Stimulated activated naive CD4-positive, alpha-beta T cell treated with Interleukin-2 at 50 U/mL for 16 hours (primary cell): ENCODE data around the gene PALLD.

Experiments
- DNase-seq: peaks from one replicate; lab custom pipeline; 2025; lab: John Stamatoyannopoulos, UW

PALLD gene

GRCh38 chr4:168877511-168878491, 380.9 kb downstream of the PALLD start:
- no peak for DNase-seq

GRCh38 chr4:168878623-168879022, 381.8 kb downstream of the PALLD start:
- DNase-seq: no peak

- DNase-seq: no peak
Measured at GRCh38 chr4:168879188-168879587, 382.3 kb downstream of the PALLD start.

GRCh38 chr4:168880072-168880675, 383.3 kb downstream of the PALLD start:
- DNase-seq: no peak

GRCh38 chr4:168880811-168881595, 384.2 kb downstream of the PALLD start:
- DNase-seq: no peak

- no peak for DNase-seq
Measured at GRCh38 chr4:168881781-168882420, 385.0 kb downstream of the PALLD start.

- no peak for DNase-seq
Measured at GRCh38 chr4:168882650-168883233, 385.9 kb downstream of the PALLD start.

- no peak for DNase-seq
Measured at GRCh38 chr4:168883513-168883912, 386.7 kb downstream of the PALLD start.

- DNase-seq: no peak
Measured at GRCh38 chr4:168884251-168885124, 387.6 kb downstream of the PALLD start.

GRCh38 chr4:168885400-168885799, 388.5 kb downstream of the PALLD start:
- no peak for DNase-seq

GRCh38 chr4:168886351-168886750, 389.5 kb downstream of the PALLD start:
- no peak for DNase-seq

GRCh38 chr4:168887809-168888208, 391.0 kb downstream of the PALLD start:
- DNase-seq: no peak

- no peak for DNase-seq
Measured at GRCh38 chr4:168888715-168889215, 391.9 kb downstream of the PALLD start.

- no peak for DNase-seq
Measured at GRCh38 chr4:168891086-168891485, 394.2 kb downstream of the PALLD start.

GRCh38 chr4:168891688-168892087, 394.8 kb downstream of the PALLD start:
- no peak for DNase-seq

GRCh38 chr4:168892475-168892874, 395.6 kb downstream of the PALLD start:
- DNase-seq: no peak

GRCh38 chr4:168893205-168893604, 396.4 kb downstream of the PALLD start:
- no peak for DNase-seq

- no peak for DNase-seq
Measured at GRCh38 chr4:168893807-168894206, 397.0 kb downstream of the PALLD start.

GRCh38 chr4:168900080-168900479, 403.2 kb downstream of the PALLD start:
- no peak for DNase-seq

- no peak for DNase-seq
Measured at GRCh38 chr4:168907119-168907698, 410.4 kb downstream of the PALLD start.
